GM18508 (cell line): ENCODE measurements around the gene ITGB8.
"Not testable (repeated sequence)": the region's sequence is repeated elsewhere in the genome, so short reads cannot be mapped to it uniquely, and the experiment has no call there.

Experiments used
- ATAC-seq: cut with Tn5 transposase; IDR thresholded peaks from one replicate; pipeline ENCODE4 v1.9.1; 2021; ENCODE audit warnings: moderate number of reproducible peaks; ENCODE audit not compliant: insufficient read depth, unreplicated experiment

ITGB8 gene

DNA sequence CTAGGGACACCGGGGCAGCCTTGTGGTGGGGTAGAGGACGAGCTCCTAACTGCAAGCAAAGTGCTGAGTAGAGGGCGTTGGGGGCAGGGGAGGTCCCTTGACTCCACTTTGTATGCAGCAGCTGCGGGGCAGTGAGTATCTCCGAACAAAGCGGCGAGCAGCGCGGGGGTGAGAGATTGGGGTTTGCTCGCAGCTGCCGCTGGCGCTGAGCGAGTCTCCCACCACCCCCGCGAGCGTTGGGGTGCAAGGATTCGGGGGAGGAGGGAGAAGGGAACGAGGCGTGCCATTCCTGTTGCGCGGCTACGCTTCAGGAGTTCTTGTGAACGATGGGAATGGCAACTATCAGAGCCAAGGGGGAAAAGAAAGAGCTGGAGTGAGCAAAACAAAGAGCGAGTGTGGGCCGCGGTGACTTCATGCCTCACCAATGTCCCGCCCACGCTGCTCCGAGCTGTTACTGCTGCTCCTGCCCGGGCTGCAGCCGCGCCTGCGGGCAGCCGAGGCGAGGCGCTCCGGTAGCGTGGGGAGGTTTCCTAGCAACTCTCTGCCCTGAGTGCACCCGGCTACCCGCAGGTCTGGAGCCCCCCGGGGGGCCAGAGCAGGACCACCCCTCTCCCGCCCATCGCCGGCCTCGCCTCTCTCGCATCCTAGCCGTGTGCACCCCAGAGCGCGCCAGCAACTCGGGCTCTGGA lies at the start of gene ITGB8:
Gene ITGB8, plus strand, starts transcription at position 662 of the 689 bp plus-strand sequence. CDS start 907 bp downstream, outside the sequence.
- peak; percentile 28 for ATAC-seq

DNA sequence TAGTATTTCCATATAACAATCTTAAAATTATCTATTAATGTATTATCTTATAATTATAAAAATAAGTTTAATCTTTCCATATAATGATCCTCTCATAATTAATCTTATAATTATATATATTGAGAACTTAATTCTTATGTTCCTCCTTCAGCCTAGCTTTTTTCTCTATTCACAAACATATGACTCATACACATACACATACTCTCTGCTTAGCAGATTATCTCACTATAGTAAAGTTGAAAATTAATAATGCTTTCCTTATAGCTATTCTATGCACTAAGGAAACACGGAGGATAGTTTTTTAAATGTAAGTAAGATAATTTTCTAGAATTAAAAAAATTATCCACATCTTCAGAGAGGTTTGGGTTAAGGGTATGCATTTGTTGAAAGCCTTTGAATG lies 47.7 kb upstream of the ITGB8 start:
- no peak for ATAC-seq

DNA sequence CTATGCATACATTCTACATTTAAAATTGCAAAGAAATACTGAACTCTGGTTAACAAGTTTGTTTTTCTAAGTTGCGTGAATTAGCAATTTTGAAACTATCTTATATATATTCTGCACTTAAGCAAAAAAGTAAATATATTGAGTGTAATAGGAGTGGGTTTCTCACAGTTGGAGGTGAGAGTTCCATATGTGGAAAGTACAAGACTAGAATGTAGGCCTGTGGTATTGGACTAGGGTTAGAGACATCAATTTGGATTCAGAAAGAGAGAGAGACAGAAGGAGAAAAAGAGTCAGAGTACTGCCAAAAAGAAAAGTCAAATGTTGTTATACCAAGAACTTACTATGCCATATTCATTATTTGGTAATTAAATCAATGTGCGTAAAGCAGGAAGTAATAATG lies 47.3 kb upstream of the ITGB8 start:
- no peak for ATAC-seq

GRCh38 chr7:20284003-20284770 lies 46.5 kb upstream of the ITGB8 start:
- ATAC-seq: no peak

DNA sequence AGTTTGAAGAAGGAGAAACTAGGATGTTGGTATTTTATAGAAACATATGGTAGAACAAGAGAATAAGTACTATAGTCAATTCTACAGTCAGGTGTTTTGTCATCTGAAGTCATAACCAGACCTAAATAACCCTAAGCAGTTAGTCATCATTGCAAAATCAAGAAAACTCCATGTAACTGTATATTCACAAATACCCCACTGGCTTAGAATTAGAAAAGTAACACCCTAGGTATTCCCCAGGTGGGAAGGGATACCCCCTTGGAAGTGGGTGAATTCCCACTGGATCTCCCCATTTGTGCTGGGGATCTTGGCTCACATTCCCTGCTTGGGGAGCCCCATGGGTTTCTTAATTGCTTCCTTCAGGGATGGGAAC lies 45.9 kb upstream of the ITGB8 start:
- ATAC-seq: no peak

DNA sequence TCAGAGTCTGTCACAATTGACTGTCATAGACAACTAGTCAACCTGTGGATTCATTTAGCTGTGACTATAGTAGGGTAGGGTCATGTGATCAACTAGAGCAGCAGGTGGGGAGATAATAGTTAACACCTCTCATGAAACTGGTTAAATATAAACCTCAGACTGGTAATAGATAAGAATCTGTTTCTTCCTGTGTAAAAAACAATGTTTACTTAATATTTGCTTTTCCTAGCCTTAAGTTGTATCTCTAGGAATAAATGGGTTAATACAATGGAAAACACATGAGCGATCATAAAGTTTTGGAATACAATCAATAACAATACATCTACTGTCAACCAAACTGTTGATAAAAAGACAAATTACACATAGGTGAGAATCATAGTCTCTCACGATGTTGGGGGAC lies 43.4 kb upstream of the ITGB8 start:
- peak; percentile 39 for ATAC-seq

DNA sequence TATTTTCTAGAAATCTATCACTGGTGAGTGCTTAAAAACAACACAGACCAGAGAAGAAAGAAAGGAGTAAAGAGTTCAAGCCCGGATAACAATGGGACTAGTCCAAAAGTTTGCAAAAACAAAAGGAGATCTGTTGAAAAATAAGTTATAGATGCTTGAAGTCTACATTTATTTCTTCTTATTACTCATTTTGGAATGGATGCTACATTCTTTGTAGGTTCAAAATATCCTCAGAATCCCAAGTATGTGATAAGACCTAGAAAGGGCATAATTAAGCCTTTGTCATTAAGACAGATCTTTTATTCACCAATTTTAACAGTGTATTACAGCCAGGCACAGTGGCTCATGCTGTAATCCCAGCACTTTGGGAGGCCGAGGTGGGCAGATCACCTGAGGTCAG lies 42.7 kb upstream of the ITGB8 start:
- no peak for ATAC-seq

- no peak for ATAC-seq
Observed at GRCh38 chr7:20290505-20291111, 40.1 kb upstream of the ITGB8 start.

DNA sequence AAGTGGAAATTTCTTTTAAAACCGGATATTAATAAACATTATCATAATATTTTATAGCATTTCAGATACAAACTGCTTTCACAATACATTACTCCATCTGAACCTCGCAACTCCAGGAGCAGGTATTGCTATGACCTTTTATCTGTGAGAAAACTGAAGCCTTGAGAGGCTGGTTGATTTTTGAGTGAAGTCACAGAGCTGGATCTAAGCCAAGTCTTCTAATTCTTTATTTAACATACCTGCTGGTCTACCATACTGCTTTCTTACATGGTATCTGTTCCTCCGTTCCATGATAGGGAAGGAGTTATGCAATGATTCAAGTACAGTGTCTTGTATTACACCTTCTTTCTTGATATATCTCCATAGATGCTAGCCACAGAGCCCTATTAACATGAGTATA lies 37.4 kb upstream of the ITGB8 start:
- no peak for ATAC-seq

DNA sequence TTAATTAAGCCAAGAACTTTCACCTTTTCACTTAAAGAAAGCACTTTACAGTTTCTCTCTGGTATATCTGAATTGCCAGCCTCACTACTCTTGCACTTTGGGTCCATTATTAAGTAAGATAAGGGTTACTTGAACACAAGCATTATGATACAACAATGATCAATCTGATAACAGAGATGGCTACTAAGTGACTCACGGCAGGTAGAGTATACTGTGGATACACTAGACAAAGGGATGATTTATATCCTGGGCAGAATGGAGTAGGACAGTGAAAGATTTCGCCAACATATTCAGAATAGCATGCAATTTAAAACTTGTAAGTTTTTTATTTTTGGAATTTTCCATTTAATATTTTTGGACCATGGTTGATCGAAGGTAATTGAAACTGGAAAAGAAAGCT lies 34.3 kb upstream of the ITGB8 start:
- no peak for ATAC-seq

DNA sequence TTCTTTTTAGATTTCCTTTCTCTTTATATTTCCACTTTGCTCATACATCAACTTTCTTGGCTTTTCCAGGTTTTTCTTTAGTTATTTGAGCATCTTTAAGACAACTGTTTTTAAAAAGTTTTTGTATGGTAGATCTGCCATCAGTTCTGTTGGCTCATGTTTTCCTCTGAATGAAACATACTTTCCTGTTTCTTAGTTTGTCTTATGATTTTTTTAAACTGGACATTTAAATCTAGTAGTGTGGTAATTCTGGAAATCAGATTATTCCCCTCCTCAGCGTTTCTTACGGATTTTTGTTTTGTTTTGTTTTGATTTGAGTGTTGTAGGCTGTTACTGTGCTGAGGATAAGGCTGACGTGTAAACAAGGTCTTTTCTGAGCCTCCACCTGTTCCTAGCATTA lies 33.8 kb upstream of the ITGB8 start:
- ATAC-seq: no peak

GRCh38 chr7:20298486-20298901 lies 32.2 kb upstream of the ITGB8 start:
- ATAC-seq: no peak

DNA sequence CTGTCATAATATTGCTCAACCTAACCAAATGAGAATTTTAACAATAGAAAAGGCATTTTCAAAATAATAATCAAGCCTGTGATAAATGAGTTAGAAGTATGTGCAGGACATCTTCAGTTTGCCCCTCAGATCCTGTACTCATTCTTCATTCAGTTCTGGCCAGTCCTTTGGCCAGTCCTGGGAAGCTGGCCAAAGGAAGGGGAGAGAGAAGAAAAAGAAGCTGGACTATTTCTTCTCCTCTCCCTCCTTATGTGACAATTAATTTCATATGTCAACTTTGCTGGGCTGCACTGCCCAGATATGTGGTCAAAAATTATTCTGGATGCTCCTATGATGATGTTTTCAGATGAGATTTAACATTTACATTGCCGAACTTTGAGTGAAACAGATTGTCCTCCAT lies 31.6 kb upstream of the ITGB8 start:
- ATAC-seq: no peak

- ATAC-seq: peak; percentile 60
Observed at GRCh38 chr7:20299647-20300312, 30.9 kb upstream of the ITGB8 start.

DNA sequence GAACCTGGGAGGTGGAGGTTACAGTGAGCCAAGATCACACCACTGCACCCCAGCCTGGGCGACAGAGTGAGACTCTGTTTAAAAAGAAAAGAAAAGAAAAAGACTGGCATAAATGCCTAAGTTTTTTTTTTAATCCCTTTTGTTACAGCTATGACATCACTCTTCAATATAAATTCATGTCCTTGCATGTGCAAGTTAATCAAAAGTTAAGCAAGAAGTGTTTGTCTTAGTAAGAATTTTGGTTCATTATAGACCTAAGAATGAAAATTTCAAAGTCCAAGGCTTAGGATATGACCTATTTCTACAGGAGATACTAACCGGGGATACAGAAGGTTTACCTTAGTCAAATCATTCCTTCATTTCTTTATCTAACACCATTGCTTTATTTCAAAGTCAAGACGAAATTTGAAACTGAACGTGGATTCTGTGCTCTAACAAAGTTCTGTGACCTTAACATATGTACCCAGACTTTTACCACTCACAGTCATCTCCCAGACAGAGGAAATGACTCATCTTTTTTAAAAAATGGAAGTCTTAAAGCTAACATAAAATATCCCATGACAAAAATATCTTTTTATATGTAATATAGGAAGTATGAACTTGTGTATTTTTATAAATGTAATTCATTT lies 29.3 kb upstream of the ITGB8 start:
- ATAC-seq: no peak

- ATAC-seq: not testable (repeated sequence)
Observed at GRCh38 chr7:20302300-20302699, 28.4 kb upstream of the ITGB8 start.

DNA sequence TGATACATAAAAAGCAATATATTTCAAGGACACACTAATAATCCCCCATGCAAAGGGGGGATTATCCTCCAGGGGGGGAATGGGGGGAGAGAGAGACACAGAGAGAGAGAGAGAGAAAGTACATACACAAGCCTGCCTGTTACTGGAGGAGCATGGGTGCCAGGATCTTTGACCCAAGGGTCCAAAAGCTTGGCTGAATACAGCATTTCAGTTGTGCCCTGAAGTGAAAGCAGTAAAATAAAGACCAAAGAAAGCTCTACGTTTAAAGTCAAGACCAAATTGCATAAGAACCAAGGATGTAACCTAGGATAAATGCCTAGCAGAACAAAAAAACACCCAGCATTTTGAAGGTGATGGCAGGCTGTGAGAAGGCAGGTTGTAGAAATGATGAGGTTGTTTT lies 27.8 kb upstream of the ITGB8 start:
- ATAC-seq: no peak

GRCh38 chr7:20304366-20304765 lies 26.3 kb upstream of the ITGB8 start:
- no peak for ATAC-seq

- no peak for ATAC-seq
Observed at GRCh38 chr7:20305726-20306125, 25.0 kb upstream of the ITGB8 start.

DNA sequence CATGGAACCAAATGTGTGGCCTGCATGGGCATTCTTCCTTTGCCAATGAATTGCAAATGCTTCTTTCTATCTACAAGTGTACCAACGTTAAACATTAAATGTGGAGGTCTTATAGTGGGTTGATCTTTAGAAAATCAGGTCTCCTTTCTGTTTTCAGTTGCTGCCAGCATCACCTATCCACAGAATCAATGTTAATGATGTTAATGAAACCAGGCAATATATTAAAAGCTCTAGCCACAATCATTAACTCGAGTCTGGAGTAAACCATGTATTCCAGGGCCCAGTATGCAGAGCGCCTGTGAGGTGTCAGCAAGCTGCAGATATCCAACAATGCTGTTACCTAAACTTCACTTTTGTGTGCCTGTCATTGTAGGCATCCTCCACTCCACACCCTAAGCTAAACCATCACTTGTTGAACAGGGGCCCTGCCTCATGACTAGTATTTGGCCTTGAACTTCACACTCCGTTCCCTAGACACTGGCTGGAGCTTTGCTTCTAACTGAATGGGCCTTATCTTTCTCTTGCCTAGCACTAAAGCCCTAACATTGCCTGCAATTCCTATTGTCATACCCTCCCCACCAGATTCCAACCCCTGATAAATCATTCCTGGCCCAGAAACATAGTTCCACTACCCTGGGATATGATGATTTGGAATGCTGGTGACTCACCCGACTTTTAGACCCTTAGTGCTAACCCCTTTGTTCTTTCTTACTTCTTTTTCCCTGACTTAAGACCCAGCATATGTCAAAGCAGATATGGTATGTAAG lies 24.3 kb upstream of the ITGB8 start:
- no peak for ATAC-seq
